Keratinocyte (primary cell): ENCODE results near the gene KCNJ15. TPM values are rescaled to one million over a fixed set of nuclear protein-coding genes. Genes with fewer than 3 reads are reported as not detected.

ENCODE experiments used
- DNase-seq: peaks from one replicate; pipeline ENCODE4 v3.0.0-alpha.2; 2011; ENCODE audit warnings: low read depth, missing footprints, low spot score
- FAIRE-seq: peaks from 2 replicates; lab custom pipeline; 2011; peaks lifted over from hg19 to GRCh38; lab: Jason Lieb, UNC
- H2AFZ ChIP-seq: 2 replicates; pipeline ENCODE4 v1.6.0; 2012; ENCODE audit warnings: low read length, control low read depth, inconsistent platforms; ENCODE audit not compliant: control insufficient read depth
- H3K27ac ChIP-seq: 2 replicates; pipeline ENCODE4 v1.5.1; 2011; ENCODE audit warnings: low read length; ENCODE audit not compliant: control insufficient read depth, insufficient read depth
- H3K27me3 ChIP-seq: 3 replicates; pipeline ENCODE4 v1.6.0; 2011; ENCODE audit warnings: low read length; ENCODE audit not compliant: control insufficient read depth, insufficient read depth; ENCODE audit errors: extremely low read depth
- H3K36me3 ChIP-seq, 2 experiments: 2 replicates in 1 of 2; 3 replicates in 1 of 2; pipeline ENCODE4 v1.5.1; 2011; ENCODE audit warnings: low read length in 2 of 2, mild to moderate bottlenecking in 1 of 2; ENCODE audit not compliant: control insufficient read depth in 2 of 2, insufficient read depth in 2 of 2; ENCODE audit errors: extremely low read depth in 1 of 2
- H3K4me1 ChIP-seq: 3 replicates; pipeline ENCODE4 v1.5.1; 2011; ENCODE audit warnings: low read length; ENCODE audit not compliant: control insufficient read depth, insufficient read depth; ENCODE audit errors: extremely low read depth
- H3K4me2 ChIP-seq: 3 replicates; pipeline ENCODE4 v1.6.0; 2011; ENCODE audit warnings: low read depth, low read length; ENCODE audit not compliant: control insufficient read depth, insufficient read depth; ENCODE audit errors: extremely low read depth
- H3K4me3 ChIP-seq, 3 experiments: fragments of 200-600 bp in 1 of 3; sonication (generic) in 1 of 3; 2 replicates in 2 of 3; 3 replicates in 1 of 3; pipeline ENCODE4 v1.5.1; 2011 to 2016; ENCODE audit warnings: low read length in 3 of 3, mild to moderate bottlenecking in 3 of 3, control low read depth in 2 of 3, inconsistent platforms in 1 of 3, low read depth in 1 of 3, mixed read lengths in 1 of 3, mixed run types in 1 of 3, moderate library complexity in 1 of 3; ENCODE audit not compliant: control insufficient read depth in 2 of 3, insufficient read depth in 2 of 3; ENCODE audit errors: extremely low read depth in 1 of 3
- H3K79me2 ChIP-seq: 2 replicates; pipeline ENCODE4 v1.6.0; 2012; ENCODE audit warnings: low read length; ENCODE audit not compliant: control insufficient read depth, insufficient read depth
- H3K9ac ChIP-seq: 3 replicates; pipeline ENCODE4 v1.6.0; 2011; ENCODE audit warnings: low read length; ENCODE audit not compliant: control insufficient read depth, insufficient read depth; ENCODE audit errors: extremely low read depth
- H3K9me1 ChIP-seq: 3 replicates; pipeline ENCODE4 v1.6.0; 2011; ENCODE audit warnings: low read length; ENCODE audit not compliant: control insufficient read depth, insufficient read depth; ENCODE audit errors: extremely low read depth
- H3K9me3 ChIP-seq: 2 replicates; pipeline ENCODE4 v1.5.1; 2012; ENCODE audit warnings: low read depth, low read length; ENCODE audit not compliant: control insufficient read depth
- H4K20me1 ChIP-seq: 3 replicates; pipeline ENCODE4 v1.6.0; 2011; ENCODE audit warnings: low read length; ENCODE audit not compliant: control insufficient read depth, insufficient read depth; ENCODE audit errors: extremely low read depth
- EZH2 ChIP-seq: IDR thresholded peaks from one replicate; pipeline ENCODE4 v1.6.1; 2012; ENCODE audit warnings: inconsistent platforms, mild to moderate bottlenecking, low read length, moderate library complexity
- dilution Hi-C: fragments of 300-500 bp; cut with MboI; formaldehyde crosslinking; loops from one replicate; pipeline ENCODE4 v1.7.0; 2020; ENCODE audit warnings: low sequenced_read_pairs; ENCODE audit not compliant: extremely low pct_ligation_motif_present
- polyA plus RNA-seq, 5 experiments: library from polyadenylated mRNA; depleted of rRNA in 3 of 5; stranded (reverse) in 3 of 5; stranded (forward) in 1 of 5; unstranded in 1 of 5; fragments of >200 nt; gene quantifications; 1 replicate in 1 of 5; 2 replicates in 3 of 5; 3 replicates in 1 of 5; pipeline versions ENCODE4 v1.2.1 to v1.2.3, GENCODE V29; 2011 to 2012; ENCODE audit warnings: missing spikeins in 2 of 5, low read depth in 1 of 5, low replicate concordance in 1 of 5
- TF ChIP-seq, protein P1 (sequence below), 3 experiments: IDR thresholded peaks in 1 of 3; conservative IDR thresholded peaks in 1 of 3; optimal IDR thresholded peaks in 1 of 3; 2 replicates in 2 of 3; 3 replicates in 1 of 3; pipeline versions ENCODE3 to v1.5.1; 2011; ENCODE audit warnings: low read length in 3 of 3, mild to moderate bottlenecking in 3 of 3, moderate library complexity in 2 of 3, control low read depth in 1 of 3, inconsistent platforms in 1 of 3; ENCODE audit not compliant: insufficient read depth in 2 of 3; ENCODE audit errors: extremely low read depth in 1 of 3

KCNJ15 gene
- polyA plus RNA-seq, 1 donor (not counting 4 experiments of a cell fraction or from before 2014, with no cell fraction given): 76.3 TPM

DNA sequence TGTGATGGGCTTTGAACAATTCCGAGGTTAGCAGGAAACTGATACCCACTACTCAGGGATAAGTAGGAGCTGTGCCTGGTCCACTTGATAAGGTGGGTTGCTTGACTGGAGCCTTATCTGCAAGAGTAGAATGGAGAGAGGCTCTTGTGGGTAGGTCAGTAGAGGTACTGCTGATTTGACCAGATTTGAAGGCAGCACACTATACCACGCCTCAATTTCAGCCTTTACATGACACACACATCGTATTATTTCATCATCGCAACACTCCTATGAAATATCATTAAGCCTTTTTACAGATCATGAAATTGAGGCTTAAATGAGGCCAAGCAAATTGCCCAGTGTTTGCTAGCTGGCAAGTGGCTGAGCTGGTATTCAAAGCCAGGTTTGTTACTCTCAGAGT, 69.6 kb downstream of the KCNJ15 start:
- DNase-seq (no peak), FAIRE-seq (no peak)
- H3K4me1 ChIP-seq: peaks cover 12% of the 10 kb centered on the region
- TF ChIP-seq, protein P1, sequence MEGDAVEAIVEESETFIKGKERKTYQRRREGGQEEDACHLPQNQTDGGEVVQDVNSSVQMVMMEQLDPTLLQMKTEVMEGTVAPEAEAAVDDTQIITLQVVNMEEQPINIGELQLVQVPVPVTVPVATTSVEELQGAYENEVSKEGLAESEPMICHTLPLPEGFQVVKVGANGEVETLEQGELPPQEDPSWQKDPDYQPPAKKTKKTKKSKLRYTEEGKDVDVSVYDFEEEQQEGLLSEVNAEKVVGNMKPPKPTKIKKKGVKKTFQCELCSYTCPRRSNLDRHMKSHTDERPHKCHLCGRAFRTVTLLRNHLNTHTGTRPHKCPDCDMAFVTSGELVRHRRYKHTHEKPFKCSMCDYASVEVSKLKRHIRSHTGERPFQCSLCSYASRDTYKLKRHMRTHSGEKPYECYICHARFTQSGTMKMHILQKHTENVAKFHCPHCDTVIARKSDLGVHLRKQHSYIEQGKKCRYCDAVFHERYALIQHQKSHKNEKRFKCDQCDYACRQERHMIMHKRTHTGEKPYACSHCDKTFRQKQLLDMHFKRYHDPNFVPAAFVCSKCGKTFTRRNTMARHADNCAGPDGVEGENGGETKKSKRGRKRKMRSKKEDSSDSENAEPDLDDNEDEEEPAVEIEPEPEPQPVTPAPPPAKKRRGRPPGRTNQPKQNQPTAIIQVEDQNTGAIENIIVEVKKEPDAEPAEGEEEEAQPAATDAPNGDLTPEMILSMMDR (optimal IDR thresholded peaks at IDR 0.05 in 1 of 3, IDR thresholded peaks at IDR 0.05 in 1 of 3, conservative IDR thresholded peaks at IDR 0.05 in 1 of 3; ENCODE audit: extremely low read depth in 1 of 3, insufficient read depth in 2 of 3, low read length in 3 of 3): no peak
- no peak for TF ChIP-seq EZH2
- no peaks in the 10 kb centered on the region for H4K20me1 ChIP-seq
- no peaks in the 10 kb centered on the region for H3K79me2 ChIP-seq
- H3K9me1 ChIP-seq: no peaks in the 10 kb centered on the region
- H3K9me3 ChIP-seq: no peaks in the 10 kb centered on the region
- no peak overlapping the region for H2AFZ ChIP-seq
- no peaks in the 10 kb centered on the region for H3K27me3 ChIP-seq
- H3K4me3 ChIP-seq: no peak overlapping the region
- H3K9ac ChIP-seq: no peak overlapping the region
- H3K4me2 ChIP-seq: no peak overlapping the region
- H3K27ac ChIP-seq: no peak overlapping the region
- dilution Hi-C loops: no loop called here
- no peaks in the 10 kb centered on the region for H3K36me3 ChIP-seq

- H3K4me3 ChIP-seq: no peak overlapping the region
- H3K4me1 ChIP-seq: peaks cover 12% of the 10 kb centered on the region
- H3K27ac ChIP-seq: no peak overlapping the region
- H3K9me3 ChIP-seq: no peaks in the 10 kb centered on the region
- no peak overlapping the region for H3K9ac ChIP-seq
- H4K20me1 ChIP-seq: no peaks in the 10 kb centered on the region
- H3K9me1 ChIP-seq: no peaks in the 10 kb centered on the region
- FAIRE-seq (no peak), DNase-seq (no peak)
- H3K79me2 ChIP-seq: no peaks in the 10 kb centered on the region
- H3K36me3 ChIP-seq: no peaks in the 10 kb centered on the region
- no peak overlapping the region for H2AFZ ChIP-seq
- dilution Hi-C loops: no loop called here
- no peaks in the 10 kb centered on the region for H3K27me3 ChIP-seq
- no peak for TF ChIP-seq EZH2
- TF ChIP-seq, protein P1 (optimal IDR thresholded peaks at IDR 0.05 in 1 of 3, IDR thresholded peaks at IDR 0.05 in 1 of 3, conservative IDR thresholded peaks at IDR 0.05 in 1 of 3; ENCODE audit: extremely low read depth in 1 of 3, insufficient read depth in 2 of 3, low read length in 3 of 3): no peak
- H3K4me2 ChIP-seq: no peak overlapping the region
These were observed 70.1 kb downstream of the KCNJ15 start for GRCh38 chr21:38326899-38327298.
